HCT116 (cell line): Measurements from ENCODE around the gene AGTRAP. TPM values are rescaled to one million over a fixed set of nuclear protein-coding genes. Genes with fewer than 3 reads are reported as not detected.

Experiments used
- ATAC-seq: fragments of 200-7000 bp; cut with Tn5 transposase; 2 replicates; pipeline ENCODE4 v1.9.1; 2020; ENCODE audit warnings: mild to moderate bottlenecking, moderate library complexity
- BruUV-seq: library from RNA; stranded (reverse); fragments of 400-500 nt; replicated peaks from 2 replicates; lab custom pipeline; 2021; lab: Mats Ljungman, UMichigan
- CTCF ChIA-PET: fragments of 300-600 bp; sonication (Branson Sonifier 250); formaldehyde crosslinking; loops from one replicate; lab custom pipeline; 2021; ENCODE audit warnings: antibody characterized with exemption; lab: Charles Lee
- POLR2A ChIA-PET: fragments of 300-600, 350-600 bp; sonication (Branson Sonifier 250); formaldehyde crosslinking; loops from one replicate; lab custom pipeline; 2021; ENCODE audit warnings: antibody characterized with exemption; lab: Charles Lee
- RAD21 ChIA-PET, 2 experiments: fragments of 300-600 bp; sonication (Branson Sonifier 250); formaldehyde crosslinking; loops; one replicate each; lab custom pipeline; 2023; ENCODE audit warnings: low total read pairs in 2 of 2; ENCODE audit not compliant: uncharacterized antibody in 2 of 2, unreplicated experiment in 2 of 2, low non-redundant PET in 1 of 2; lab: Charles Lee
- DNase-seq: peaks from one replicate; pipeline ENCODE4 v3.0.0-alpha.2; 2010; ENCODE audit warnings: low read depth, low spot score
- H2AFZ ChIP-seq: fragments of 200-600 bp; shearing (Covaris generic), sonication (generic); 2 replicates; pipeline ENCODE4 v1.6.1; 2017; ENCODE audit warnings: low read depth, mixed run types, mixed read lengths, antibody characterized with exemption, low read length; ENCODE audit not compliant: poor library complexity, severe bottlenecking
- H3K27ac ChIP-seq: 2 replicates; pipeline ENCODE4 v1.5.1; 2012; ENCODE audit warnings: low read depth, low read length
- H3K27me3 ChIP-seq: fragments of 200-600 bp; sonication (generic); 2 replicates; pipeline ENCODE4 v1.6.1; 2016; ENCODE audit warnings: mixed run types, low read length, mixed read lengths; ENCODE audit not compliant: insufficient read depth
- H3K36me3 ChIP-seq, 2 experiments: fragments of 200-500 bp in 1 of 2; fragments of 200-600 bp in 1 of 2; sonication (Bioruptor generic) in 1 of 2; sonication (generic) in 1 of 2; 2 replicates each; pipeline versions ENCODE4 v1.5.1 to v1.6.1; 2014 to 2016; ENCODE audit warnings: low read length in 2 of 2, inconsistent platforms in 1 of 2, mixed read lengths in 1 of 2, mixed run types in 1 of 2; ENCODE audit not compliant: insufficient read depth in 2 of 2, control insufficient read depth in 1 of 2
- H3K4me1 ChIP-seq, 2 experiments: fragments of 200-600 bp in 1 of 2; sonication (generic) in 1 of 2; 2 replicates each; pipeline versions ENCODE4 v1.5.1 to v1.6.1; 2012 to 2017; ENCODE audit warnings: low read length in 2 of 2, inconsistent platforms in 1 of 2, mild to moderate bottlenecking in 1 of 2, mixed read lengths in 1 of 2, mixed run types in 1 of 2, moderate library complexity in 1 of 2; ENCODE audit not compliant: insufficient read depth in 2 of 2, control insufficient read depth in 1 of 2
- H3K4me2 ChIP-seq: fragments of 200-600 bp; sonication (generic); 2 replicates; pipeline ENCODE4 v1.6.1; 2017; ENCODE audit warnings: mixed run types, low read length, mixed read lengths
- H3K4me3 ChIP-seq, 2 experiments: fragments of 200-600 bp in 1 of 2; sonication (generic) in 1 of 2; replicated peaks in 1 of 2; 2 replicates each; pipeline ENCODE4 v1.5.1; 2011 to 2016; ENCODE audit warnings: low read length in 2 of 2, control low read depth in 1 of 2, low read depth in 1 of 2, mild to moderate bottlenecking in 1 of 2, mixed read lengths in 1 of 2, mixed run types in 1 of 2
- H3K79me2 ChIP-seq: fragments of 200-600 bp; sonication (generic); 2 replicates; pipeline ENCODE4 v1.6.1; 2017; ENCODE audit warnings: mild to moderate bottlenecking, mixed run types, low read length, moderate library complexity, mixed read lengths; ENCODE audit not compliant: insufficient read depth
- H3K9ac ChIP-seq: fragments of 200-600 bp; sonication (generic); 2 replicates; pipeline ENCODE4 v1.6.1; 2016; ENCODE audit warnings: low read length, mixed read lengths
- H3K9me2 ChIP-seq: fragments of 200-600 bp; sonication (generic), shearing (Covaris generic); 2 replicates; pipeline ENCODE4 v1.6.1; 2017; ENCODE audit warnings: mixed run types, mild to moderate bottlenecking, moderate library complexity; ENCODE audit not compliant: insufficient read depth
- H3K9me3 ChIP-seq, 2 experiments: fragments of 200-500 bp in 1 of 2; fragments of 200-600 bp in 1 of 2; sonication (Bioruptor generic) in 1 of 2; sonication (generic) in 1 of 2; 2 replicates each; pipeline ENCODE4 v1.6.1; 2014 to 2017; ENCODE audit warnings: low read length in 2 of 2, mixed read lengths in 2 of 2, inconsistent platforms in 1 of 2, low read depth in 1 of 2, mild to moderate bottlenecking in 1 of 2, mixed run types in 1 of 2, moderate library complexity in 1 of 2; ENCODE audit not compliant: control insufficient read depth in 1 of 2, insufficient read depth in 1 of 2
- H4K20me1 ChIP-seq: fragments of 200-600 bp; sonication (generic), shearing (Covaris generic); 2 replicates; pipeline ENCODE4 v1.6.1; 2017; ENCODE audit warnings: mixed run types, mild to moderate bottlenecking, moderate library complexity; ENCODE audit not compliant: insufficient read depth
- CBX3 ChIP-seq: IDR thresholded peaks from 2 replicates; pipeline ENCODE4 v1.6.1; 2012; ENCODE audit warnings: low read depth
- CEBPB ChIP-seq: IDR thresholded peaks from 2 replicates; pipeline ENCODE4 v1.6.1; 2012; ENCODE audit warnings: low read depth
- EGR1 ChIP-seq: IDR thresholded peaks from 2 replicates; pipeline ENCODE4 v1.6.1; 2012; ENCODE audit warnings: low read depth
- ELF1 ChIP-seq: IDR thresholded peaks from 2 replicates; pipeline ENCODE4 v1.6.1; 2012; ENCODE audit warnings: low read depth, borderline replicate concordance
- EZH2phosphoT487 ChIP-seq: fragments of 200-600 bp; IDR thresholded peaks from 2 replicates; pipeline ENCODE4 v1.6.1; 2018; ENCODE audit warnings: antibody characterized with exemption, borderline replicate concordance
- JUND ChIP-seq: IDR thresholded peaks from 2 replicates; pipeline ENCODE4 v1.6.1; 2012
- MAX ChIP-seq: IDR thresholded peaks from 2 replicates; pipeline ENCODE4 v1.6.1; 2012
- POLR2A ChIP-seq: IDR thresholded peaks from 2 replicates; pipeline ENCODE4 v1.7.0; 2011; ENCODE audit warnings: borderline replicate concordance; ENCODE audit not compliant: insufficient read depth, insufficient read length; ENCODE audit errors: extremely low read depth
- RAD21 ChIP-seq: IDR thresholded peaks from 2 replicates; pipeline ENCODE4 v1.6.1; 2012; ENCODE audit warnings: low read depth, mild to moderate bottlenecking
- REST ChIP-seq: IDR thresholded peaks from 2 replicates; pipeline ENCODE4 v1.6.1; 2012; ENCODE audit warnings: low read depth
- SIN3A ChIP-seq: IDR thresholded peaks from 2 replicates; pipeline ENCODE4 v1.6.1; 2012; ENCODE audit warnings: low read depth
- SRF ChIP-seq: IDR thresholded peaks from 2 replicates; pipeline ENCODE4 v1.6.1; 2012; ENCODE audit warnings: low read depth
- TCF7L2 ChIP-seq: IDR thresholded peaks from 2 replicates; pipeline ENCODE4 v1.7.0; 2011; ENCODE audit warnings: borderline replicate concordance, inconsistent platforms; ENCODE audit not compliant: insufficient read depth, insufficient read length; ENCODE audit errors: extremely low read depth
- ZFX ChIP-seq: fragments of 450-650 bp; IDR thresholded peaks from 2 replicates; pipeline ENCODE4 v1.6.1; 2017
- ZNF274 ChIP-seq: fragments of 200-500 bp; sonication (Bioruptor generic); IDR thresholded peaks from 2 replicates; pipeline ENCODE4 v1.6.1; 2014; ENCODE audit warnings: mild to moderate bottlenecking, low read depth, low read length, inconsistent platforms
- intact Hi-C: fragments of 100-400 bp; cut with micrococcal nuclease; formaldehyde crosslinking; loops from 2 replicates; pipeline ENCODE4 v1.10.0; 2022
- total RNA-seq: library from RNA; stranded (reverse); gene quantifications from one replicate; pipeline ENCODE4 v1.2.1, GENCODE V29; 2021; ENCODE audit not compliant: unreplicated experiment
- TF ChIP-seq, protein P1 (sequence below), 3 experiments: fragments of 200-600 bp in 1 of 3; sonication (generic) in 1 of 3; IDR thresholded peaks in 2 of 3; conservative IDR thresholded peaks in 1 of 3; 2 replicates each; pipeline ENCODE4 v1.5.1; 2012 to 2017; ENCODE audit warnings: low read depth in 2 of 3, low read length in 2 of 3, antibody characterized with exemption in 1 of 3, borderline replicate concordance in 1 of 3, control low read depth in 1 of 3, mild to moderate bottlenecking in 1 of 3, mixed read lengths in 1 of 3, mixed run types in 1 of 3, moderate library complexity in 1 of 3; ENCODE audit not compliant: insufficient read depth in 1 of 3
- TF ChIP-seq, protein P2 (sequence below): IDR thresholded peaks from 2 replicates; pipeline ENCODE4 v1.6.1; 2012
- TF ChIP-seq, protein P3 (sequence below): IDR thresholded peaks from 2 replicates; pipeline ENCODE4 v1.6.1; 2011; ENCODE audit warnings: mild to moderate bottlenecking, low read length, moderate library complexity; ENCODE audit not compliant: insufficient replicate concordance; ENCODE audit errors: extremely low read depth

AGTRAP gene
- total RNA-seq, 1 experiment from 2014 or later = 49.0 TPM

DNA sequence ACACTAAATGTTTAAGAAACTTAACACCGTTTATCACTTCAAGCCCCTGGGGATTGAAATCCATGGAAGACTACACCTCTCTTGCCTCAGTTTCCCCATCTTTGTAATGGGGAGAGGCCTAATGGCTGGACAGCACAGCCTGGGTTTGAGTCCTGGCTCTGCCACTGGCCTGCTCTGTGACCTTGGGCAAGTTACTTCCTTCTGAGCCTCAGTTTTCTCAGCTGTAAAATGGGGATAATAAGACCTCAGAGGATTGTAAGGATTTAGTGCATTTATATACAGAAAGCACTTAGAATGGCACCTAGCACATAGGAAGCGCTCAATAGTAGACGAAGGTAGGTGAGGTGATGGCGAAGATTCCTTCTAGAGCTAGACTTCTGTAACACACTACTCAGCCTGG lies 5.5 kb downstream of the AGTRAP start:
- no peaks in the 10 kb centered on the region for H3K27me3 ChIP-seq
- DNase-seq = no peak
- H3K4me1 ChIP-seq = peaks cover 9 to 14% of the 10 kb centered on the region in 2 experiments
- no peaks in the 10 kb centered on the region for H4K20me1 ChIP-seq
- H3K36me3 ChIP-seq = peaks cover 0 to 2% of the 10 kb centered on the region in 2 experiments; a peak in 1 of 4 replicates
- no peak overlapping the region for H2AFZ ChIP-seq
- H3K9me2 ChIP-seq = no peaks in the 10 kb centered on the region
- no peaks in the 10 kb centered on the region for H3K9me3 ChIP-seq
- no peak overlapping the region for H3K9ac ChIP-seq
- peaks cover 11% of the 10 kb centered on the region for H3K79me2 ChIP-seq
- BruUV-seq = no TSS peak
- ChIA-PET RAD21 (no interaction called here), CTCF (no interaction called here), POLR2A (no interaction called here)
- H3K4me3 ChIP-seq = no peak overlapping the region
- H3K4me2 ChIP-seq = no peak overlapping the region
- no peak for ATAC-seq
- H3K27ac ChIP-seq = no peak overlapping the region
- no peak for TF ChIP-seq ELF1
- no peak for TF ChIP-seq RAD21
- TF ChIP-seq TCF7L2 = no peak
- TF ChIP-seq MAX = no peak
- TF ChIP-seq EZH2phosphoT487 = no peak
- TF ChIP-seq POLR2A = no peak
- no peak for TF ChIP-seq ZNF274
- TF ChIP-seq JUND = no peak
- TF ChIP-seq REST = no peak
- TF ChIP-seq ZFX = no peak
- TF ChIP-seq, protein P1, sequence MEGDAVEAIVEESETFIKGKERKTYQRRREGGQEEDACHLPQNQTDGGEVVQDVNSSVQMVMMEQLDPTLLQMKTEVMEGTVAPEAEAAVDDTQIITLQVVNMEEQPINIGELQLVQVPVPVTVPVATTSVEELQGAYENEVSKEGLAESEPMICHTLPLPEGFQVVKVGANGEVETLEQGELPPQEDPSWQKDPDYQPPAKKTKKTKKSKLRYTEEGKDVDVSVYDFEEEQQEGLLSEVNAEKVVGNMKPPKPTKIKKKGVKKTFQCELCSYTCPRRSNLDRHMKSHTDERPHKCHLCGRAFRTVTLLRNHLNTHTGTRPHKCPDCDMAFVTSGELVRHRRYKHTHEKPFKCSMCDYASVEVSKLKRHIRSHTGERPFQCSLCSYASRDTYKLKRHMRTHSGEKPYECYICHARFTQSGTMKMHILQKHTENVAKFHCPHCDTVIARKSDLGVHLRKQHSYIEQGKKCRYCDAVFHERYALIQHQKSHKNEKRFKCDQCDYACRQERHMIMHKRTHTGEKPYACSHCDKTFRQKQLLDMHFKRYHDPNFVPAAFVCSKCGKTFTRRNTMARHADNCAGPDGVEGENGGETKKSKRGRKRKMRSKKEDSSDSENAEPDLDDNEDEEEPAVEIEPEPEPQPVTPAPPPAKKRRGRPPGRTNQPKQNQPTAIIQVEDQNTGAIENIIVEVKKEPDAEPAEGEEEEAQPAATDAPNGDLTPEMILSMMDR (IDR thresholded peaks at IDR 0.05 in 2 of 3, conservative IDR thresholded peaks at IDR 0.05 in 1 of 3; ENCODE audit: borderline replicate concordance in 1 of 3, insufficient read depth in 1 of 3, low read depth in 2 of 3, low read length in 2 of 3) = no peak
- TF ChIP-seq, protein P2, sequence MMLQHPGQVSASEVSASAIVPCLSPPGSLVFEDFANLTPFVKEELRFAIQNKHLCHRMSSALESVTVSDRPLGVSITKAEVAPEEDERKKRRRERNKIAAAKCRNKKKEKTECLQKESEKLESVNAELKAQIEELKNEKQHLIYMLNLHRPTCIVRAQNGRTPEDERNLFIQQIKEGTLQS = no peak
- TF ChIP-seq CEBPB = no peak
- no peak for TF ChIP-seq SRF
- TF ChIP-seq SIN3A = no peak
- TF ChIP-seq, protein P3, sequence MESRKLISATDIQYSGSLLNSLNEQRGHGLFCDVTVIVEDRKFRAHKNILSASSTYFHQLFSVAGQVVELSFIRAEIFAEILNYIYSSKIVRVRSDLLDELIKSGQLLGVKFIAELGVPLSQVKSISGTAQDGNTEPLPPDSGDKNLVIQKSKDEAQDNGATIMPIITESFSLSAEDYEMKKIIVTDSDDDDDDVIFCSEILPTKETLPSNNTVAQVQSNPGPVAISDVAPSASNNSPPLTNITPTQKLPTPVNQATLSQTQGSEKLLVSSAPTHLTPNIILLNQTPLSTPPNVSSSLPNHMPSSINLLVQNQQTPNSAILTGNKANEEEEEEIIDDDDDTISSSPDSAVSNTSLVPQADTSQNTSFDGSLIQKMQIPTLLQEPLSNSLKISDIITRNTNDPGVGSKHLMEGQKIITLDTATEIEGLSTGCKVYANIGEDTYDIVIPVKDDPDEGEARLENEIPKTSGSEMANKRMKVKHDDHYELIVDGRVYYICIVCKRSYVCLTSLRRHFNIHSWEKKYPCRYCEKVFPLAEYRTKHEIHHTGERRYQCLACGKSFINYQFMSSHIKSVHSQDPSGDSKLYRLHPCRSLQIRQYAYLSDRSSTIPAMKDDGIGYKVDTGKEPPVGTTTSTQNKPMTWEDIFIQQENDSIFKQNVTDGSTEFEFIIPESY = no peak
- no peak for TF ChIP-seq CBX3
- TF ChIP-seq EGR1 = no peak
- intact Hi-C loops = no loop called here
